K562 (cell line): Measurements from ENCODE around the gene PSMC6. TPM values are rescaled to one million over a fixed set of nuclear protein-coding genes. Genes with fewer than 3 reads are reported as not detected.

Experiments used
- ATAC-seq: fragments of 200-7000 bp; cut with Tn5 transposase; 3 replicates; pipeline ENCODE4 v1.9.1; 2020; ENCODE audit warnings: moderate library complexity
- BruUV-seq: library from RNA; stranded (reverse); fragments of 400-500 nt; replicated peaks from 2 replicates; lab custom pipeline; 2021; lab: Mats Ljungman, UMichigan
- CTCF ChIA-PET: fragments of 300-600 bp; formaldehyde crosslinking; extraction: SDS; loops from one replicate; lab custom pipeline; 2021; ENCODE audit warnings: low intra/inter-chr PET ratio; lab: Yijun Ruan, JAX
- POLR2A ChIA-PET: fragments of 300-600, 350-650 bp; sonication (Branson Sonifier 250); formaldehyde crosslinking; extraction: SDS; loops from one replicate; lab custom pipeline; 2021; ENCODE audit warnings: antibody characterized with exemption, inconsistent platforms; lab: Yijun Ruan, JAX
- DNase-seq, 4 experiments: peaks; one replicate each; pipeline versions ENCODE4 v3.0.0 to v3.0.0-alpha.2; 2011 to 2018; ENCODE audit warnings: low spot score in 3 of 4, mixed read lengths in 3 of 4; ENCODE audit errors: extremely low read depth in 1 of 4
- FAIRE-seq: peaks from 2 replicates; lab custom pipeline; 2011; peaks lifted over from hg19 to GRCh38; lab: Jason Lieb, UNC
- H2AFZ ChIP-seq: 2 replicates; pipeline ENCODE4 v1.6.0; 2011; ENCODE audit warnings: low read depth, low read length, control low read depth, inconsistent platforms
- H3K27ac ChIP-seq: fragments of 200-600 bp; 3 replicates; pipeline ENCODE4 v1.8.0; 2011; ENCODE audit warnings: low read depth, mild to moderate bottlenecking, control low read depth, inconsistent platforms, low read length, moderate library complexity, mixed read lengths; ENCODE audit errors: extremely low read depth
- H3K27me3 ChIP-seq, 2 experiments: fragments of 300-600 bp in 1 of 2; 2 replicates in 1 of 2; 3 replicates in 1 of 2; pipeline versions ENCODE4 v1.6.0 to v1.8.0; 2011; ENCODE audit warnings: inconsistent platforms in 2 of 2, low read length in 2 of 2, mild to moderate bottlenecking in 1 of 2, mixed read lengths in 1 of 2, moderate library complexity in 1 of 2; ENCODE audit not compliant: control insufficient read depth in 2 of 2, insufficient read depth in 2 of 2
- H3K36me3 ChIP-seq: fragments of 300-600 bp; 3 replicates; pipeline ENCODE4 v1.8.0; 2011; ENCODE audit warnings: mild to moderate bottlenecking, low read length, inconsistent platforms; ENCODE audit not compliant: control insufficient read depth, insufficient read depth
- H3K4me1 ChIP-seq, 2 experiments: fragments of 200-600 bp in 1 of 2; replicated peaks in 1 of 2; 2 replicates in 1 of 2; 3 replicates in 1 of 2; pipeline versions ENCODE4 v1.5.1 to v1.8.0; 2011; ENCODE audit warnings: inconsistent platforms in 2 of 2, low read length in 2 of 2, mild to moderate bottlenecking in 1 of 2, mixed read lengths in 1 of 2, moderate library complexity in 1 of 2; ENCODE audit not compliant: control insufficient read depth in 2 of 2, insufficient read depth in 2 of 2
- H3K4me2 ChIP-seq: 2 replicates; pipeline ENCODE4 v1.6.1; 2011; ENCODE audit warnings: low read length, control low read depth, inconsistent platforms, mixed read lengths; ENCODE audit not compliant: insufficient read depth
- H3K4me3 ChIP-seq: fragments of 200-600 bp; sonication (generic), shearing (Covaris generic); 2 replicates; pipeline ENCODE4 v1.5.1; 2016; ENCODE audit warnings: control low read depth, inconsistent platforms
- H3K79me2 ChIP-seq: fragments of 200-600 bp; 3 replicates; pipeline ENCODE4 v1.8.0; 2011; ENCODE audit warnings: low read length, inconsistent platforms; ENCODE audit not compliant: control insufficient read depth, insufficient read depth
- H3K9ac ChIP-seq, 2 experiments: 2 replicates each; pipeline versions ENCODE4 v1.6.0 to v1.6.1; 2011; ENCODE audit warnings: low read depth in 2 of 2, low read length in 2 of 2, control low read depth in 1 of 2, inconsistent platforms in 1 of 2, mild to moderate bottlenecking in 1 of 2, mixed read lengths in 1 of 2; ENCODE audit not compliant: insufficient read depth in 1 of 2
- H3K9me1 ChIP-seq: one replicate; pipeline ENCODE4 v1.6.0; 2011; ENCODE audit warnings: inconsistent platforms, mild to moderate bottlenecking, low read length, moderate library complexity; ENCODE audit not compliant: control insufficient read depth, insufficient read depth
- H3K9me3 ChIP-seq: replicated peaks from 2 replicates; pipeline ENCODE4 v1.5.1; 2011; ENCODE audit warnings: low read depth, low read length, inconsistent platforms; ENCODE audit not compliant: control insufficient read depth, insufficient read depth
- H4K20me1 ChIP-seq: replicated peaks from 2 replicates; pipeline ENCODE4 v1.6.1; 2011; ENCODE audit warnings: low read length, inconsistent platforms, mixed read lengths; ENCODE audit not compliant: control insufficient read depth, insufficient read depth
- FIP1L1 ChIP-seq: fragments of 200-400 bp; formaldehyde crosslinking; IDR thresholded peaks from 2 replicates; pipeline ENCODE4 v1.6.1; 2018; ENCODE audit warnings: mild to moderate bottlenecking, low read depth, low read length; ENCODE audit not compliant: poor library complexity, severe bottlenecking
- NFATC3 ChIP-seq: fragments of 450-650 bp; IDR thresholded peaks from 2 replicates; pipeline ENCODE4 v1.6.1; 2017; ENCODE audit warnings: mild to moderate bottlenecking
- ZBTB26 ChIP-seq: fragments of 450-650 bp; formaldehyde crosslinking; IDR thresholded peaks from 2 replicates; pipeline ENCODE4 v1.4.0; 2022; ENCODE audit warnings: missing genetic modification characterization
- ZNF830 ChIP-seq: fragments of 250-450 bp; sonication (Bioruptor Pico); IDR thresholded peaks from 2 replicates; pipeline ENCODE4 v1.5.0; 2021; ENCODE audit warnings: mild to moderate bottlenecking
- whole genome bisulfite sequencing: fragments of 100-300 bp; shearing (Covaris generic); methylation state at CpG from one replicate; pipeline ENCODE4 v1.1.6; 2016; ENCODE audit warnings: low coverage, mixed read lengths; ENCODE audit not compliant: insufficient coverage; ENCODE audit errors: missing lambda C conversion rate; 5-methylcytosine and 5-hydroxymethylcytosine counted together
- in situ Hi-C: fragments of 300-500 bp; cut with MboI; formaldehyde crosslinking; loops from 4 replicates; pipeline ENCODE4 v1.15.0; 2018; ENCODE audit warnings: inconsistent platforms, mixed read lengths
- intact Hi-C: fragments of 100-400 bp; cut with micrococcal nuclease; formaldehyde crosslinking; loops from 2 replicates; pipeline ENCODE4 v1.14.2; 2022
- polyA plus RNA-seq, 8 experiments: library from polyadenylated mRNA; depleted of rRNA in 4 of 8; stranded (reverse) in 5 of 8; unstranded in 3 of 8; fragments of >200 nt; fragmentation: Nextera tagmentation in 2 of 8; fragmentation: Illumina TruSeq in 1 of 8; extraction: Ambion mirVana in 2 of 8; extraction: Trizol in 1 of 8; gene quantifications; 2 replicates each; pipeline versions ENCODE4 v1.2.1 to v1.2.3, GENCODE V29; 2011 to 2014; ENCODE audit warnings: inconsistent platforms in 1 of 8, missing spikeins in 1 of 8
- total RNA-seq, 7 experiments: library from RNA; depleted of rRNA in 6 of 7; stranded (reverse); fragments of >200 nt in 6 of 7; fragmentation: Illumina TruSeq in 2 of 7; extraction: Trizol in 2 of 7; gene quantifications; 2 replicates each; pipeline versions ENCODE4 v1.2.1 to v1.2.3, GENCODE V29; 2011 to 2021; ENCODE audit warnings: low replicate concordance in 1 of 7

Gene PSMC6
- total and polyA plus RNA-seq, 9 of the 15 experiments (the other 6 are each of a cell fraction or from before 2014, with no cell fraction given): 91.4 to 224 (median 182) TPM

GRCh38 chr14:52661314-52661713 lies 45.7 kb upstream of the PSMC6 start:
- intact Hi-C loops: no loop called here
- no peaks in the 10 kb centered on the region for H4K20me1 ChIP-seq
- 68% methylated on average over 2 of the region's 2 CpGs for WGBS
- no TSS peak for BruUV-seq
- H3K9me1 ChIP-seq: no peaks in the 10 kb centered on the region
- ATAC-seq (no peak), FAIRE-seq (no peak), DNase-seq (no peak)
- H3K4me2 ChIP-seq: no peak overlapping the region
- TF ChIP-seq ZBTB26 (no peak), ZNF830 (no peak), NFATC3 (no peak)
- no peak overlapping the region for H3K4me3 ChIP-seq
- H2AFZ ChIP-seq: no peak overlapping the region
- no peak overlapping the region for H3K27ac ChIP-seq
- no peaks in the 10 kb centered on the region for H3K27me3 ChIP-seq
- POLR2A ChIA-PET: no interaction called here
- in situ Hi-C loops: loop anchor here (10.0 kb wide), 1 partner anchor 1397 kb away; no protein-coding TSS in a partner anchor
- H3K4me1 ChIP-seq: no peaks in the 10 kb centered on the region
- no peaks in the 10 kb centered on the region for H3K9me3 ChIP-seq
- no peaks in the 10 kb centered on the region for H3K79me2 ChIP-seq
- H3K36me3 ChIP-seq: peaks cover 34% of the 10 kb centered on the region; the same call in 2 of the 3 replicates
- CTCF ChIA-PET: no interaction called here
- H3K9ac ChIP-seq: no peak overlapping the region

GRCh38 chr14:52663850-52664249 lies 43.1 kb upstream of the PSMC6 start:
- no peak for ATAC-seq
- no peak for TF ChIP-seq FIP1L1
- no peak for FAIRE-seq
- Histone ChIP-seq H3K27ac (no peak overlapping the region), H3K4me3 (no peak overlapping the region), H3K4me2 (no peak overlapping the region), H3K36me3 (peaks cover 28% of the 10 kb centered on the region; the same call in 2 of the 3 replicates), H3K9me1 (no peaks in the 10 kb centered on the region), H3K9me3 (no peaks in the 10 kb centered on the region), H4K20me1 (no peaks in the 10 kb centered on the region), H3K27me3 (no peaks in the 10 kb centered on the region), H3K9ac (no peak overlapping the region), H3K4me1 (no peaks in the 10 kb centered on the region), H3K79me2 (no peaks in the 10 kb centered on the region), H2AFZ (no peak overlapping the region)
- POLR2A ChIA-PET: no interaction called here
- no peak for DNase-seq
- in situ Hi-C loops: loop anchor here (10.0 kb wide), 1 partner anchor 1399 kb away; no protein-coding TSS in a partner anchor
- CTCF ChIA-PET: interaction anchor here (0.6 kb wide), 1 partner anchor 517 kb away, joined by 4 read pairs; no protein-coding TSS in a partner anchor
- no TSS peak for BruUV-seq
- intact Hi-C loops: no loop called here
- WGBS: 87% methylated on average over 2 of the region's 2 CpGs
